H9 (cell line): ENCODE results near the gene CDK14. TPM values are rescaled to one million over a fixed set of nuclear protein-coding genes. Genes with fewer than 3 reads are reported as not detected.

Experiments used
- DNase-seq: peaks from one replicate; pipeline ENCODE4 v3.0.0-alpha.2; 2017
- H2AFZ ChIP-seq: one replicate; pipeline ENCODE4 v1.6.1; 2013; ENCODE audit warnings: mild to moderate bottlenecking, low read length, control low read depth, moderate library complexity
- H2AK5ac ChIP-seq: 2 replicates; pipeline ENCODE4 v1.6.1; 2013; ENCODE audit warnings: low read length, control low read depth, mixed read lengths; ENCODE audit not compliant: insufficient read length
- H2BK120ac ChIP-seq: one replicate; pipeline ENCODE4 v1.6.1; 2013; ENCODE audit warnings: low read depth, mild to moderate bottlenecking, low read length, control low read depth, inconsistent platforms; ENCODE audit not compliant: poor library complexity, severe bottlenecking
- H2BK12ac ChIP-seq: 2 replicates; pipeline ENCODE4 v1.6.1; 2013; ENCODE audit warnings: low read length, control low read depth, mixed read lengths, low read depth; ENCODE audit not compliant: insufficient read length
- H2BK15ac ChIP-seq: 2 replicates; pipeline ENCODE4 v1.6.1; 2013; ENCODE audit warnings: low read depth, low read length, control low read depth
- H2BK20ac ChIP-seq: one replicate; pipeline ENCODE4 v1.6.1; 2013; ENCODE audit warnings: low read depth, mild to moderate bottlenecking, low read length, control low read depth, inconsistent platforms; ENCODE audit not compliant: poor library complexity, severe bottlenecking
- H2BK5ac ChIP-seq: 2 replicates; pipeline ENCODE4 v1.6.1; 2013; ENCODE audit warnings: low read length, control low read depth, mixed read lengths; ENCODE audit not compliant: insufficient read length
- H3K14ac ChIP-seq: 2 replicates; pipeline ENCODE4 v1.6.1; 2013; ENCODE audit warnings: low read length, control low read depth; ENCODE audit not compliant: insufficient read depth
- H3K18ac ChIP-seq: 2 replicates; pipeline ENCODE4 v1.6.1; 2013; ENCODE audit warnings: low read depth, mild to moderate bottlenecking, mixed read lengths, low read length, control low read depth; ENCODE audit not compliant: insufficient read length
- H3K23ac ChIP-seq: 2 replicates; pipeline ENCODE4 v1.6.1; 2013; ENCODE audit warnings: low read length, control low read depth, mixed read lengths, low read depth; ENCODE audit not compliant: insufficient read length
- H3K23me2 ChIP-seq: 2 replicates; pipeline ENCODE4 v1.6.1; 2013; ENCODE audit warnings: low read depth, mild to moderate bottlenecking, mixed read lengths, low read length, control low read depth; ENCODE audit not compliant: insufficient read length, poor library complexity, severe bottlenecking
- H3K27ac ChIP-seq: 2 replicates; pipeline ENCODE4 v1.5.1; 2013; ENCODE audit warnings: low read length, control low read depth, mixed read lengths, low read depth; ENCODE audit not compliant: insufficient read length
- H3K27me3 ChIP-seq: 2 replicates; pipeline ENCODE4 v1.6.1; 2013; ENCODE audit warnings: low read length, control low read depth, inconsistent platforms; ENCODE audit not compliant: insufficient read depth
- H3K4ac ChIP-seq: 2 replicates; pipeline ENCODE4 v1.6.1; 2013; ENCODE audit warnings: low read depth, mild to moderate bottlenecking, control low read depth, inconsistent platforms, low read length, moderate library complexity
- H3K4me1 ChIP-seq: 2 replicates; pipeline ENCODE4 v1.6.1; 2013; ENCODE audit warnings: low read length, control low read depth, inconsistent platforms; ENCODE audit not compliant: insufficient read depth
- H3K4me2 ChIP-seq: 2 replicates; pipeline ENCODE4 v1.6.1; 2013; ENCODE audit warnings: low read length, control low read depth, mixed read lengths; ENCODE audit not compliant: insufficient read length, insufficient read depth
- H3K56ac ChIP-seq: 2 replicates; pipeline ENCODE4 v1.6.1; 2013; ENCODE audit warnings: low read depth, mild to moderate bottlenecking, mixed read lengths, low read length, control low read depth; ENCODE audit not compliant: insufficient read length
- H3K79me1 ChIP-seq: 2 replicates; pipeline ENCODE4 v1.6.1; 2013; ENCODE audit warnings: low read depth, mild to moderate bottlenecking, moderate library complexity, low read length, control low read depth, inconsistent platforms; ENCODE audit not compliant: insufficient read depth, poor library complexity, severe bottlenecking
- H3K79me2 ChIP-seq: 2 replicates; pipeline ENCODE4 v1.6.1; 2013; ENCODE audit warnings: low read length, control low read depth, inconsistent platforms; ENCODE audit not compliant: insufficient read depth
- H3K9ac ChIP-seq: 2 replicates; pipeline ENCODE4 v1.6.1; 2013; ENCODE audit warnings: low read length, control low read depth, mixed read lengths; ENCODE audit not compliant: insufficient read length; ENCODE audit errors: extremely low read depth
- H3K9me3 ChIP-seq: one replicate; pipeline ENCODE4 v1.6.1; 2013; ENCODE audit warnings: low read depth, low read length, inconsistent platforms; ENCODE audit not compliant: control insufficient read depth
- H3T11ph ChIP-seq: one replicate; pipeline ENCODE4 v1.6.1; 2013; ENCODE audit warnings: mild to moderate bottlenecking, low read length, control low read depth, inconsistent platforms
- H4K20me1 ChIP-seq: one replicate; pipeline ENCODE4 v1.6.1; 2013; ENCODE audit not compliant: control insufficient read depth, insufficient read length, insufficient read depth
- H4K5ac ChIP-seq: 2 replicates; pipeline ENCODE4 v1.6.1; 2013; ENCODE audit warnings: low read depth, mild to moderate bottlenecking, mixed read lengths, low read length, control low read depth; ENCODE audit not compliant: insufficient read length
- H4K8ac ChIP-seq: replicated peaks from 2 replicates; pipeline ENCODE4 v1.6.1; 2013; ENCODE audit warnings: low read length, control low read depth, mixed read lengths, low read depth; ENCODE audit not compliant: insufficient read length
- H4K91ac ChIP-seq: 2 replicates; pipeline ENCODE4 v1.6.1; 2013; ENCODE audit warnings: low read depth, mild to moderate bottlenecking, moderate library complexity, mixed read lengths, low read length, control low read depth; ENCODE audit not compliant: insufficient read length
- H3K27ac Mint-ChIP-seq, 3 experiments: 2 replicates in 2 of 3; 3 replicates in 1 of 3; pipeline ENCODE4 v1.8.0; 2020 to 2021; ENCODE audit warnings: mixed read lengths in 3 of 3, mild to moderate bottlenecking in 1 of 3, moderate library complexity in 1 of 3
- H3K27me3 Mint-ChIP-seq: 2 replicates; pipeline ENCODE4 v1.8.0; 2021; ENCODE audit warnings: low read depth, mild to moderate bottlenecking, moderate library complexity, mixed read lengths
- H3K36me3 Mint-ChIP-seq, 3 experiments: 2 replicates in 2 of 3; 3 replicates in 1 of 3; pipeline ENCODE4 v1.8.0; 2020 to 2021; ENCODE audit warnings: low read depth in 3 of 3, mixed read lengths in 3 of 3; ENCODE audit not compliant: insufficient read depth in 1 of 3
- H3K4me1 Mint-ChIP-seq, 2 experiments: 2 replicates each; pipeline ENCODE4 v1.8.0; 2020; ENCODE audit warnings: mixed read lengths in 2 of 2
- H3K4me3 Mint-ChIP-seq, 2 experiments: 2 replicates in 1 of 2; 3 replicates in 1 of 2; pipeline ENCODE4 v1.8.0; 2020 to 2021; ENCODE audit warnings: mild to moderate bottlenecking in 2 of 2, mixed read lengths in 2 of 2, moderate library complexity in 1 of 2
- H3K9me3 Mint-ChIP-seq, 2 experiments: 2 replicates in 1 of 2; 3 replicates in 1 of 2; pipeline ENCODE4 v1.8.0; 2020; ENCODE audit warnings: mild to moderate bottlenecking in 2 of 2, mixed read lengths in 2 of 2, moderate library complexity in 1 of 2
- CTCF ChIP-seq: fragments of 200-600 bp; sonication (generic); conservative IDR thresholded peaks from 3 replicates; pipeline ENCODE4 v1.8.0; 2021; ENCODE audit warnings: antibody characterized with exemption, mild to moderate bottlenecking
- WGBS: extraction: QIAGEN DNeasy Blood & Tissue Kit; methylation state at CpG from one replicate; pipeline ENCODE4 v1.1.7; 2013; ENCODE audit warnings: missing lambda C conversion rate, low lambda C conversion rate, mixed read lengths; ENCODE audit not compliant: insufficient read length; ENCODE audit errors: extremely low coverage; 5-methylcytosine and 5-hydroxymethylcytosine counted together
- total RNA-seq: library from RNA; stranded (reverse); gene quantifications from 2 replicates; pipeline ENCODE4 v1.2.1, GENCODE V29; 2021

CDK14 gene
- total RNA-seq, 1 experiment from 2014 or later: 23.9 TPM

- no peak overlapping the region for H2BK5ac ChIP-seq
- Mint-ChIP-seq H3K4me1 (peaks cover 4 to 7% of the 10 kb centered on the region in 2 experiments), H3K27ac (no peak overlapping the region), H3K9me3 (no peaks in the 10 kb centered on the region), H3K36me3 (no peaks in the 10 kb centered on the region; a peak in 1 of 7 replicates), H3K27me3 (no peaks in the 10 kb centered on the region), H3K4me3 (no peak overlapping the region)
- H3K79me1 ChIP-seq: no peaks in the 10 kb centered on the region
- H4K20me1 ChIP-seq: no peaks in the 10 kb centered on the region
- no peak overlapping the region for H3K4me2 ChIP-seq
- no peak overlapping the region for H3K18ac ChIP-seq
- H3K79me2 ChIP-seq: no peaks in the 10 kb centered on the region
- H2BK12ac ChIP-seq: no peak overlapping the region
- TF ChIP-seq CTCF: no peak
- no peak overlapping the region for H2BK120ac ChIP-seq
- H3K23me2 ChIP-seq: no peaks in the 10 kb centered on the region
- H2BK15ac ChIP-seq: no peak overlapping the region
- no peak overlapping the region for H2BK20ac ChIP-seq
- no peak overlapping the region for H3T11ph ChIP-seq
- H2AFZ ChIP-seq: no peak overlapping the region
- no peak overlapping the region for H2AK5ac ChIP-seq
- DNase-seq: no peak
- no peak overlapping the region for H3K27ac ChIP-seq
- no peak overlapping the region for H4K91ac ChIP-seq
- no peak overlapping the region for H3K56ac ChIP-seq
- no peak overlapping the region for H4K8ac ChIP-seq
- no peak overlapping the region for H3K14ac ChIP-seq
- no peak overlapping the region for H3K9ac ChIP-seq
- no CpG with 5 or more reads among the region's 2 CpGs for WGBS
- H3K27me3 ChIP-seq: no peaks in the 10 kb centered on the region
- H3K4me1 ChIP-seq: no peaks in the 10 kb centered on the region
- no peak overlapping the region for H3K23ac ChIP-seq
- H3K9me3 ChIP-seq: no peaks in the 10 kb centered on the region
- H3K4ac ChIP-seq: no peak overlapping the region
- no peak overlapping the region for H4K5ac ChIP-seq
Measured at GRCh38 chr7:90995996-90996395, 399.9 kb downstream of the CDK14 start.
